Measurements from ENCODE around the gene RPS21. TPM values are rescaled to one million over a fixed set of nuclear protein-coding genes. Genes with fewer than 3 reads are reported as not detected.

Gene RPS21
- total RNA-seq, 1 donor from 2014 or later = 5,743 TPM

DNA sequence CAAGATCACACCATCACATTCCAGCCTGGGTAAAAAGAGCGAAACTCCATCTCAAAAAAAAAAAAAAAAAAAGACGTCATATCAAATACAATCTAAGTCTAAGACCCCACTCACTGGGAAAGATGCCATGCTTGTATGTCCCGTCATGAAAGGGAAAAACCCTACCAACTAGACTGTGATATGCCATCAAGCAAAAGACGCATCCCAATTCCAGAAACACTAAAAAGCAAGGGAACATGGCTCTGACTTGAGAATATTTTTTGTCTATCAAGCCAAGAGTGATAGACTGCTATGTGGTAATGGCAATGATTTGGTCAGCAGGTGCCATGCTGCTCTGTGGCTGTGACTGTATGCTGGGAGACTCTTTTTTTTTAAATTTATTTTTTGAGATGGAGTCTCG lies 42.8 kb upstream of the RPS21 start:
- no peak for DNase-seq (ENCODE audit: low read depth)
- Histone ChIP-seq H3K36me3 (ENCODE audit: control insufficient read depth, insufficient read depth, low read length) (peaks cover 2% of the 10 kb centered on the region), H3K27me3 (ENCODE audit: control insufficient read depth, insufficient read depth, low read length) (no peaks in the 10 kb centered on the region), H3K4me3 (ENCODE audit: low read depth, low read length) (no peak overlapping the region)
- TF ChIP-seq, protein P1, sequence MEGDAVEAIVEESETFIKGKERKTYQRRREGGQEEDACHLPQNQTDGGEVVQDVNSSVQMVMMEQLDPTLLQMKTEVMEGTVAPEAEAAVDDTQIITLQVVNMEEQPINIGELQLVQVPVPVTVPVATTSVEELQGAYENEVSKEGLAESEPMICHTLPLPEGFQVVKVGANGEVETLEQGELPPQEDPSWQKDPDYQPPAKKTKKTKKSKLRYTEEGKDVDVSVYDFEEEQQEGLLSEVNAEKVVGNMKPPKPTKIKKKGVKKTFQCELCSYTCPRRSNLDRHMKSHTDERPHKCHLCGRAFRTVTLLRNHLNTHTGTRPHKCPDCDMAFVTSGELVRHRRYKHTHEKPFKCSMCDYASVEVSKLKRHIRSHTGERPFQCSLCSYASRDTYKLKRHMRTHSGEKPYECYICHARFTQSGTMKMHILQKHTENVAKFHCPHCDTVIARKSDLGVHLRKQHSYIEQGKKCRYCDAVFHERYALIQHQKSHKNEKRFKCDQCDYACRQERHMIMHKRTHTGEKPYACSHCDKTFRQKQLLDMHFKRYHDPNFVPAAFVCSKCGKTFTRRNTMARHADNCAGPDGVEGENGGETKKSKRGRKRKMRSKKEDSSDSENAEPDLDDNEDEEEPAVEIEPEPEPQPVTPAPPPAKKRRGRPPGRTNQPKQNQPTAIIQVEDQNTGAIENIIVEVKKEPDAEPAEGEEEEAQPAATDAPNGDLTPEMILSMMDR (IDR thresholded peaks at IDR 0.05; ENCODE audit: insufficient read depth, low read length, poor library complexity, severe bottlenecking) = no peak

DNA sequence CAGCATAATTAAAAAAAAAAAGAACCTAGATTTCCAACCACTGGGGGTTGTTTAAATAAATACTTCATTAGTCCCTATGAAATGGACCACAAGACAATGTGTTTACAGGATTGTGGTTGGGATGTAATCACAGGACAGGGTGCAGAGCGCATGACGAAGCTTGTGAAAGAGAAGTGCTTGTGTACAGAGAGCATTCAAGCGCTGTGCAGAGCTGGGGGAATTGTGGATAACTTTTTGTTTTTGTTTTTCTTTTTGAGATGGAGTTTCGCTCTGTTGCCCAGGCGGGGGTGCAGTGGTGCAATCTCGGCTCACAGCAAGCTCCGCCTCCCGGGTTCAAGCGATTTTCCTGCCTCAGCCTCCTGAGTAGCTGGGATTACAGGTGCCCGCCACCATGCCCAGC lies 42.1 kb upstream of the RPS21 start:
- Histone ChIP-seq H3K4me3 (ENCODE audit: low read depth, low read length) (no peak overlapping the region), H3K36me3 (ENCODE audit: control insufficient read depth, insufficient read depth, low read length) (peaks cover 2% of the 10 kb centered on the region), H3K27me3 (ENCODE audit: control insufficient read depth, insufficient read depth, low read length) (no peaks in the 10 kb centered on the region)
- DNase-seq (ENCODE audit: low read depth) = no peak
- TF ChIP-seq, protein P1 (IDR thresholded peaks at IDR 0.05; ENCODE audit: insufficient read depth, low read length, poor library complexity, severe bottlenecking) = no peak

DNA sequence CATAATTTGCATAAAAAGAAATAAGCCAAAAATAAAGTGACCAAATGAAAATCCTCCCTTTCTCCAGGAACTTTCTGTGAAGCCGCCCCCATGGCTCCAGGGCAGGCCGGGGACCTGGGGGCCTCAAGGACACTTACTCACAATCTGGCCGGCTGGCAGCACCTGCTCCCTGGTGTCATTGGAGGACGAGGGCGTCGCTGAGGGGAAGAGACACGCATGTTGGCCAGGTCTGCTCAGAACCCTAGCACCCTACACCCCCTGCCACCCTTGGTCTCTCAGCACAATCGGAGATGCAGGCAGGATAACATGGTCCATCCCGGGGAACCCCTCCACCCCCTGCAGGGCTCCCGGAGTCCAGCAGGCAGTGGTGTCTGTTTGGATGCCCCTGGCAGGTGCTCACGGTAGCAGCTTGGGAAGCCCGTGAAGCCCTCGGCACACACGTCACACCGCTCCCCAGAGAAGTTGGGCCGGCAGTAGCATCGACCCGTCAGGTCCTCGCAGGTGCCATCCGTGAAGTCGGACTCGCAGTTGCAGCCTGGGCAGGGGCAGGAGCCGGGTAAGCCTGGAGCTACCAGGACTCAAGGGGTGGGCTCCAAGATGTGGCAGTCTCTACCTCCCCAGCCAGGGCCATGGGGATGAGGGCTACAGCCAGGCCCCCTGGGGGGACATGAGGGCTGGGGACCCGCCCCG lies 41.1 kb upstream of the RPS21 start:
- Histone ChIP-seq H3K27me3 (ENCODE audit: control insufficient read depth, insufficient read depth, low read length) (no peaks in the 10 kb centered on the region), H3K36me3 (ENCODE audit: control insufficient read depth, insufficient read depth, low read length) (peaks cover 6% of the 10 kb centered on the region), H3K4me3 (ENCODE audit: low read depth, low read length) (no peak overlapping the region)
- DNase-seq (ENCODE audit: low read depth) = no peak
- TF ChIP-seq, protein P1 (IDR thresholded peaks at IDR 0.05; ENCODE audit: insufficient read depth, low read length, poor library complexity, severe bottlenecking) = no peak

DNA sequence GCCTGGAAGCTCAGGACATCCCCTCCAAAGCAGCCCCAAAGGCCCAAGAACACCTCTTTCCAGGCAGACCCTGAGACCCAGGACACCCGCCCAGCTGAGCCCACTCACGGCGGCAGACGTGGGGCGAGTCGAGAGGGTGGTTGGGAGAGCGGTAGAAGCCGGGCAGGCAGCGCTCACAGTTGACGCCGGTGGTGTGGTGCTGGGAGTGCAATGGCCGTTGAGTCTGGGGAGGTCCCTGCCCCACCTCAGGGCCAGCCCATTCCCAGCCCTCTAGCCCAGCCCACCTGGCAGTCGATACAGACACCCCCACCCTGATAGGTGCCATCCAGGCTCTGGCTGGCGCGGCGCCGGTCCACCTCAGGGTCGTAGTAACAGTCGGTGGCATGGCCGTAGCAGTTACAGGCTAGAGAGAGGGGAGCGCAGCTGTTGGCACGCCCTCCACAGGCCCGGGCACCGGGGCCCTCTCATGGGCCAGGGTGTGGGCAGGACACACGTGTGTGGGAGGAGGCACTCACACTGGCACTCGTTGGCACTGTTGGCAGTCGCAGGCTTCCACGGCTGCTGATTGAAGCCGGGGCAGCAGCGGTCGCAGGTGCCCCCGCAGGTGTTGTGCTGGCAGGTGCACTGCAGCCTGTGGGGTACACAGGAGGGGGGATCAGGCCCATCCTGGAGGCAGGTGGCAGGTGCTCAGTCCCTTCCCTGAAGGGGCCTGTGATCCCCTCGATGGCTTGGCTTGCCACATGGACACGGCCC lies 40.3 kb upstream of the RPS21 start:
- peaks cover 6% of the 10 kb centered on the region for H3K36me3 ChIP-seq (ENCODE audit: control insufficient read depth, insufficient read depth, low read length)
- no peak overlapping the region for H3K4me3 ChIP-seq (ENCODE audit: low read depth, low read length)
- TF ChIP-seq, protein P1 (IDR thresholded peaks at IDR 0.05; ENCODE audit: insufficient read depth, low read length, poor library complexity, severe bottlenecking) = no peak
- no peaks in the 10 kb centered on the region for H3K27me3 ChIP-seq (ENCODE audit: control insufficient read depth, insufficient read depth, low read length)
- no peak for DNase-seq (ENCODE audit: low read depth)

DNA sequence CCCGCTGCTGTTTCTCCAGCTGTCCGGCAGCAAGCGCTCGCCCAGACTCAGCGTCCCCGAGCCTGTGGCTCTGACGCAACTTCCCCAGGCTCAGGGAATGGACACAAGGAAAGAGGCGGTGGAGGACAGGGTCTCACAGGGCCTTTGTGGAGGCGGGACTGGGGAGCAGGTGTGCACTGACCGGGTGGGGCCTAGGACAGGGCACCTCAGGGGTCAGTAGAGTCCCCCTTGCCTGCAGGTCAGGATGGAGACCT lies 39.8 kb upstream of the RPS21 start:
- TF ChIP-seq, protein P1 (IDR thresholded peaks at IDR 0.05; ENCODE audit: insufficient read depth, low read length, poor library complexity, severe bottlenecking) = no peak
- H3K36me3 ChIP-seq (ENCODE audit: control insufficient read depth, insufficient read depth, low read length) = peaks cover 6% of the 10 kb centered on the region
- DNase-seq (ENCODE audit: low read depth) = no peak
- no peaks in the 10 kb centered on the region for H3K27me3 ChIP-seq (ENCODE audit: control insufficient read depth, insufficient read depth, low read length)
- no peak overlapping the region for H3K4me3 ChIP-seq (ENCODE audit: low read depth, low read length)

DNA sequence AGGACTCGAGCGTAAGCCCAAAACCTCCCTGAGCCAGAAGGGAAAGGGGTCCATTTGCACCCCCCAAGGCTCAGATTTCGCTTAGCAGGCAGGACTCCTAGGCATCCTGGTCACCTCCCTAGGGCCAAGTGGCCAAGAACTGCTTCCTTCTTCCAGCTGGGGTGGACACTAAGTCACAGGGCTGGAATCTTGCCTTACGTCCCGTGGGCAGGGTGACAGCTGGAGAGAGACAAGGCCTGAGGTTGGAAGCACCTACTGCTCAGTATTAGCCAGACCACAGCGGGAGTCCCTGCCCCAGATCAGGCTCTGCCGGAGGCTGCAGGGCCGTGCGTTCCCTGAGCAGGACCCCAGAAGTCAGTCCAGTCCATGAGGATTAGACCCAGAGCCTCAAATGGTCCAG lies 39.5 kb upstream of the RPS21 start:
- H3K4me3 ChIP-seq (ENCODE audit: low read depth, low read length) = no peak overlapping the region
- TF ChIP-seq, protein P1 (IDR thresholded peaks at IDR 0.05; ENCODE audit: insufficient read depth, low read length, poor library complexity, severe bottlenecking) = no peak
- DNase-seq (ENCODE audit: low read depth) = no peak
- H3K27me3 ChIP-seq (ENCODE audit: control insufficient read depth, insufficient read depth, low read length) = no peaks in the 10 kb centered on the region
- H3K36me3 ChIP-seq (ENCODE audit: control insufficient read depth, insufficient read depth, low read length) = peaks cover 6% of the 10 kb centered on the region

Data from kidney epithelial cell (primary cell).